ENCODE data around the gene MRS2.

MRS2 gene

GRCh38 chr6:24402697-24403500, at the start of gene MRS2:
Gene MRS2 (plus strand): TSS chr6:24402936. CDS start chr6:24403047, 111 bp downstream.
- H3K4me3 ChIP-seq (ENCODE audit: low read depth, low read length), result peak within 1 kb of the TSS; percentile 99
- peak; percentile 83 for DNase-seq (ENCODE audit: low read depth)
- TF ChIP-seq CTCF (conservative IDR thresholded peaks at IDR 0.05; ENCODE audit: low read depth, low read length), result no peak

DNA sequence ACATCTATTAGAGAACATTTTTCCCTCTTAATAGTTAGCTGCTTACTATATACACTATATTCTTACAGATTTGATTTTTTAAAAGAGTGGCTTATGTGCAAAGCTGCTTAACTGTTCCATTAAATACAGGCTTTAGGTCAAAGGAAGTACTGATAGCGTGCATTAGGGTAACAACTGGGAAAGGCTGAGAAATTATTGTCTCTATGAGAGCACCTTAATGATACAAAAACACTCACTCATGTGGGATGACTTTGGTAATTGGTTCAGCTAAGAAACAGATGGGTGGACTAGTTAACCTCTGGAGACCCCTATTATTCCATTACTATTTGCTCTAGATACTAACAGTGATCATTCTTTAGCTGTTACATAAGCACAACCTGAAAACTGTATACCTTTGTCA, 48.9 kb upstream of the MRS2 start:
- DNase-seq (ENCODE audit: low read depth), result no peak
- H3K4me3 ChIP-seq (ENCODE audit: low read depth, low read length), result no peak overlapping the region
- TF ChIP-seq CTCF (conservative IDR thresholded peaks at IDR 0.05; ENCODE audit: low read depth, low read length), result no peak

DNA sequence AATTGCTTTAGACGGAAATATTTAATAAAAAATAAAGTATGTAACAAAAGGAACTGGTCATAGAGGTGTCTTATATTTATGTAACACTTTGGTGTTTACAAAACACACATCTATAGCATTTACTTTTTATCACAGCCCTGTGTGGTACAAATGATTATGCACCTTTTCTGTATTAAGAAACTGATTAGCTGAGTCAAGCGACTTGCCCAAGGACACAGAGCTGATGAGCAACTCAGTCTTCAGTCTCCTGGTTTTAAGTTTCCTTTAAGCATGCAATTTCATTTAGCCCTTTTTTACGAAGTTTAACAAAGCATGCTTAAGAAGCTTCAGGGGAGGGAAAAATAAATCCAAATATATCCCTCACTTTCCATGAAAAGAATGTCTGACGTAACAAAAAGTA, 47.3 kb upstream of the MRS2 start:
- no peak overlapping the region for H3K4me3 ChIP-seq (ENCODE audit: low read depth, low read length)
- no peak for TF ChIP-seq CTCF (conservative IDR thresholded peaks at IDR 0.05; ENCODE audit: low read depth, low read length)
- no peak for DNase-seq (ENCODE audit: low read depth)

GRCh38 chr6:24356310-24356973, 46.3 kb upstream of the MRS2 start:
- DNase-seq (ENCODE audit: low read depth), result no peak
- no peak overlapping the region for H3K4me3 ChIP-seq (ENCODE audit: low read depth, low read length)
- no peak for TF ChIP-seq CTCF (conservative IDR thresholded peaks at IDR 0.05; ENCODE audit: low read depth, low read length)

GRCh38 chr6:24357336-24358218, 45.2 kb upstream of the MRS2 start, which contains the start of gene DCDC2:
Gene DCDC2 (minus strand): TSS chr6:24358059. CDS start chr6:24357750, 309 bp downstream.
- TF ChIP-seq CTCF (conservative IDR thresholded peaks at IDR 0.05; ENCODE audit: low read depth, low read length), result no peak
- H3K4me3 ChIP-seq (ENCODE audit: low read depth, low read length), result peak within 1 kb of the TSS; percentile 39
- peak; percentile 13 for DNase-seq (ENCODE audit: low read depth)

DNA sequence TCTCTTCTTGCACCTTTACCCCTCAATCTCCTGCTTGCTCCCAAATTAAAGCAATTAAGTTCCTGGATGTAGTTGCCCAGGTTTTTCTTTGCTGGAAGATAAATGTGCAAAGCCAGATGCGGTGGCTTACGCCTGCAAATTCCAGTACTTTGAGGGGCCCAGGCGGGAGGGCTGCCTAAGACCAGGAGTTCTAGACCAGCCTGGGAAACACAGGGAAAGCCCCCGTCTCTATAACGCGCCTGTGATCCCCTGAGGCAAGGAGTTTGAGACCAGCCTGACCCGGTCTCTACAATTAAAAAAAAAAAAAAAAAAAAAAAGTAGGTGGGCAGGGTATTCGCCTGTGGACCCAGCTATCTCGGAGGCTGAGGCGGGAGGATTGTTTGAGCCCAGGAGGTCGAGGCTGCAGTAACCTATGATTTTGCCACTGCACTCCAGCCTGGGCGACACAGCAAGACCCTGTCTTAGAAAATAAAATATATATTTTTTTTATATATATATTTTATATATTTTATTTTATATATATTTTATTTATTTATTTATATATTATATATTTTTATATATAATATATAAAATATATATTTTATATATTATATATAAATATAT, 44.4 kb upstream of the MRS2 start:
- DNase-seq (ENCODE audit: low read depth), result no peak
- no peak for TF ChIP-seq CTCF (conservative IDR thresholded peaks at IDR 0.05; ENCODE audit: low read depth, low read length)
- H3K4me3 ChIP-seq (ENCODE audit: low read depth, low read length), result no peak overlapping the region
